HG02981 (cell line): ENCODE results near the gene BAD.
A peak's percentile ranks its signal among the peaks of the same experiment; 100 is the strongest.

Experiments used
- ATAC-seq: cut with Tn5 transposase; IDR thresholded peaks from one replicate; pipeline ENCODE4 v1.9.1; 2021; ENCODE audit warnings: mild to moderate bottlenecking, moderate library complexity; ENCODE audit not compliant: unreplicated experiment

BAD gene

DNA sequence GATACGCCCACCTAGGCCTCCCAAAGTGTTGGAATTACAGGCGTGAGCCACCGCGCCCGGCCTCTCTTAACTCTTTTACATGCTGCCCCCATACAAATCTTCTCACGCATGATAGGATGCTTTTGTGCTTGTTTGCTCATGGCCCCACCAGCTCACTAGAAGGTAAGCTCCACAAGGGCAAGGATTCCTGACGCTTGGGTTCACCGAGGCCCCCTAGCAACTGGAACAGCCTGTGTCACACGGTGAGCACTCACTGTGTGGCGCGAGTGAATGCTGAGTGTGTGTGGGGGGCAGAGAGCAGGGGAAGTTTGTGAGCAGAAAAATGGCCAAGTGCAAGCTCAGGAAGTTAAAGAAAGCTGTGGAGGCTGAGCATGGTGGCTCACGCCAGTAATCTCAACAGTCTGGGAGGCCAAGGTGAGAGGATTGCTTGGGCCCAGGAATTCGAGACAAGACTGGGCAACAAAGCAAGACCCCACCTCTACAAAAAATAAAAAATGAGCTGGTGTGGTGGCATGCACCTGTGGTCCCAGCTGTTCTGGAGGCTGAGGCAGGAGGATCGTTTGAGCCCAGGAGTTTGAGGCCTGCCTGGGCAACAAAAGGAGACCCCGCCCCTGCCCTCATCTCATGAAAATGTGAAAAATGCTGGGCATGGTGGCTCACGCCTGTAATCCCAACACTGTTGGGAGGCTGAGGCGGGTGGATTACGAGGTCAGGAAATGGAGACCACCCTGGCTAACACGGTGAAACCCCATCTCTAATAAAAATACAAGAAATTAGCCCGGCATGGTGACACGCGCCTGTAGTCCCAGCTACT lies 2.3 kb downstream of the BAD start:
- ATAC-seq: no peak

- ATAC-seq: no peak
Observed at GRCh38 chr11:64278576-64279190, 5.8 kb downstream of the BAD start.

- no peak for ATAC-seq
Observed at GRCh38 chr11:64276653-64277431, 7.6 kb downstream of the BAD start.

- no peak for ATAC-seq
Observed at GRCh38 chr11:64275841-64276240, 8.6 kb downstream of the BAD start.

DNA sequence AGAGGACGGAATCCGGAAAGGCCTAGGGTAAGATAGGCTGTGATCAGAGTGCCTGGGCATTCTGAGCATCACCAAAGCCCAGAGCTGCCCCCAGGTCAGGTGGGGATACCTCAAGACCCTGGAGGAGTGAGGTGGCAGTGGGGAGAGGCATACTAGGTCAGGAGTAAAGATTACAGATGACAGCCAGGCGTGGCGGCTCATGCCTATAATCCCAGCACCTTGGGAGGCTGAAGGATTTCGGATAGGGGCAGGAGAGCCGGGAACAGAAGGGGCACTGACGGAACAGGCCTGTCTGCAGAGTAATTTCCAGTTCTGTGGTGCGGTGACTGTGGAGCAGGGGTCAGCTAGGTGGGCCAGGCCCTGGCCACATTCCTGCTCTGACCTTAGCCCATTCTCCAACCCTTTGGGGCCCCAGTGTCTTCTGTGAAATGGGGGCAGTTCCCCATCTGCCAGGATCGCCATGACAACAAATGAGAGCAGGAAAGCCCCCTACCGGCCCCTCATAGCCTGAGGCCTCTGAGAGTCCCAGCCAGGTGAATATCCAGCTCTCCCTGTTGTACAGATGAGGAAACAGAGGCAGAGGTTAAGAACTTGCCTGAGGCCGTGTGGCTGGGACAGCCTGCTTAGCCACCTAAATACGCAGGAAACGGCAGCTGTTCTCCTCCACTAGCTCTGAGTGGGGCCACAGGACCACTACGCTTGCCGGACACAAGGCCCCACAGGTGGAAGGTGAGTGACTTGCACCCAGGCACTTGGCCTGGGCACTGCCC lies 9.2 kb downstream of the BAD start:
- no peak for ATAC-seq

DNA sequence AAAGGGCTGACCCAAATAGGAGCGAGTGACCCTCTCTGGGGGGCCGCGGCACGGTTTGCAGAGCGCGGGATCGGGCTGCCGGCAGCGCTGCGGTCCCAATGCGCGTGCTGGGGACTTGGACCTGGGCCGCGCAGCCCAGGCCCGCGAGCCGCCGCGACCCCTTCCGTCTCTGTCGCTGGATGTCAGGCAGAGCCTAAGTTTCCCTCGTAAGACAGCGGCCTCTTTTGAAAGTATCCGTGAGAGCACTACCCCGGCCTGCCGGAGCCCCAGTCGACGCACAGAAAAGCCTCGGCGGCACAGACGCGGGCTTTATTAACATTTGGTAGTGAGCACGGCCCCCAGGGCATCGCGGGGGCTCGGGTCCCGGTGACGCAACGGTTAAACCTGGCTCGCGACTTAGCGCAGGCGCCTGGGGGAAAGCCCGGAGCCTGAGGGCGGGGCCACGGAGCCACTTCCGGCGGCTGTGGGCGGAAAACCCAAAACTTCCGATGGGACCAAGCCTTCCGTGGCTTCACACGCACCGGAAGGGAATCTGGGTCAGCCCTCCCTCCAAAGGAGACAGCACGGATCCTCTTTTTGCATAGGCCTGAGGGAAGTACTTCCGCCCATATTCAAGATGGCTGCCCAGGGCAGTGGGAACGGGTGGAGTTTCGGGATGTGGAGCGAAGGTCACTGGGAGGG lies 14.8 kb downstream of the BAD start:
- ATAC-seq: peak; percentile 69

DNA sequence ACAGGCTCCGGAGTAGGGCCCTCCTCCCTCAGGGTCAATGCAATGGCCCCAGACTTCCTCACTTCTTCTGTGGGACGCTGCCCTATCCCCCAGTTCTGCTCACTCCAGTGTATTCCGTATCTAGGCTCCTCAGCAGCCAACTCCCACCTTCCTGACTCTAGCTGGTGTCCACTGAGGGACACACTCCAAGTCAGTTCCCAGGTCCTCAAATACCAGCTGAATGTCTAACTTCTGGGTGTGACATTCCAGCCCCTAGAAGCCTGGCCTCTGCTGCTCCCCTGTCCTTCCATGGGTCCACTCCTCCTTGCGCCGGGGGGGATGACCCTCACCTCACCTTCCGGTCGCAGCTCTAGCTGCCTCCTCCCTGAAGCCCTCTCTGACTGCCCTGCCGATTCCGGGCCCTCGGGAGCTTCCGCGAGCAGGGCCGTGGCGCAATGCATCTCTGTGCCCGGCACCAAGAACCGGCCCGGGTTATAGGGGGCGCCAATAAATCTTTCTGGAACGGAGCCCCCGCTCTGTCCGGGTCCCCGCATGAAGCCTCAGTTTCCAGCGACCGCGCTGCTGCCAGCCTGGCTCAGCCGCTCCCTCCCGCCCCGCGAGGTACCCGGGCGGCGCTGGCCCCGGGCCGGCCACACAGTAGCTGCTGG lies 15.4 kb downstream of the BAD start:
- peak; percentile 14 for ATAC-seq

DNA sequence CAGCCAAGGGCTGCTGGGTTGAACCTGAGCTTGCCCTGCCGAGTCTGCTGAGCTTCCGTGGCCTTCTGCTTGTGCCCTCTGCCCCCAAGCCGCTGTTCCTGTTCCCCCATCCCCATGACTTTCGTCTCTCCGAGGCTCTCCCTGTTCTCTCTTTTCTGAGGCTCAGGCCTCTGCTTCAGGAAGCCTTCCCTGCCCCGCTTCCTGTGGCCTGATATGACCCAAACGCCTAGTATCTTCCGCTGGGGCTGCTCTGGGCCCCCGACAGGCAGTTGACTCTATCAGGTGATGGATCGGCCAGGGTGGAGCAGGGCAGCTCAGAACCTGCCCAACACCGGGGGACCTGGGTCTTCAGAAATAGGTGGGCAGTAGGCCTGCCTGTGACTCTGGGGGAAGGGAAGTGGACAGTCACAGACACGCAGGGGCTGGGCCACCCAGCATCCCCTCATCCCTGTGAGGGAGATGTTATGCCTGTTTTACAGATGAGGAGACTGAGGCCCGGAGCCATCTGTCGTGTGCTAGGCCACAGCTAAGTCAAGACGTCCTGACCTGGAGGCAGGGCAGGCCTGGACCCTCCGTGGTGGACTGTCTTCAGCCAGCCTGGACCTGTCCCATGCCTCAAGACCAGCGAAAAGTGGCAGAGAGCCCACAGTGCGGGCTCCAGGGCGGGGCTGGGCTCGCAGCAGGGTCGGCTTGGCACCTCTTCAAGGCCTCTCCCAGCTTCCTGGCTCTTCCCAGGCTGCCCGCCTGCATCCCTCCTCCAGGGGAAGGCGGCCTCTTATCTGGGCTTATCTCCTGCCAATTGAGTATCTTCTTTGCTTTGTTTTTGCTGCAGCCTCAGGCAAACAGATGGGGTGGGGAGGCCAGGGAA lies 16.2 kb downstream of the BAD start:
- ATAC-seq: no peak

- ATAC-seq: no peak
Observed at GRCh38 chr11:64267207-64267945, 17.1 kb downstream of the BAD start.

- ATAC-seq: no peak
Observed at GRCh38 chr11:64266339-64266738, 18.1 kb downstream of the BAD start.

DNA sequence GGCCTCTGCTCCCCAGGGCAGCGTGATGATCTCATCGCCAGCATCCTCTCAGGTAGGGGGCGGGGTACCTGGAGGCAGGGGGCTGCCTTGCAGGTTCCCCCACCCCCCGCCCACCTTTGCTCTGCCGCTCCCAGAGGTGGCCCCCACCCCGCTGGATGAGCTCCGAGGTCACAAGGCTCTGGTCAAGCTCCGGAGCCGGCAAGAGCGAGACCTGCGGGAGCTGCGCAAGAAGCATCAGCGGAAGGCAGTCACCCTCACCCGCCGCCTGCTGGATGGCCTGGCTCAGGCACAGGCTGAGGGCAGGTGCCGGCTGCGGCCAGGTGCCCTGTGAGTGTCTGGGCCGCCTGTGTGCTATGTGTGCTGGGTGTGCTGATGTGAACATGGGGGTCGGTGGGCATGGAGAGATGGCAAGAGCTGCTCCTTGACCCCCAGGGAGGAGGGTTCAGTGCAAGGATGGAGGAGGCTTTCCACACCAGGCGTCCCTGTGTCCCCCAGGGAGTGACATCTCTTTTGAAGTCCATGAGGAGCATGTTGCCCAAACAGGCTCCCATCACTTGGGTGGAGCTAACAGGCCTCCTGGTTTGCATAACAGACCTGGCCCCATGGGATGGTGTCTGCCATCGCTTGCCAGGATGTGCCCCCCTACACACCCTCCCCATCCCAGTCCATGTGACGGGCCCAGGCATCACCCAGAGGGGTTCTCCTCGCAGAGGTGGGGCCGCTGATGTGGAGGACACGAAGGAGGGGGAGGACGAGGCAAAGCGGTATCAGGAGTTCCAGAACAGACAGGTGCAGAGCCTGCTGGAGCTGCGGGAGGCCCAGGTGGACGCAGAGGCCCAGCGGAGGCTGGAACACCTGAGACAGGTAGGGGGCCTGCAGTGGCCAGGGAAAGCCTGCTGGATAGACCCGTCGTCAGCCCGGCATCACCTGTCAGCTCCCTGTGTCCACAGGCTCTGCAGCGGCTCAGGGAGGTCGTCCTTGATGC lies 19.0 kb downstream of the BAD start:
- no peak for ATAC-seq

GRCh38 chr11:64264371-64264852 lies 20.1 kb downstream of the BAD start:
- ATAC-seq: no peak

DNA sequence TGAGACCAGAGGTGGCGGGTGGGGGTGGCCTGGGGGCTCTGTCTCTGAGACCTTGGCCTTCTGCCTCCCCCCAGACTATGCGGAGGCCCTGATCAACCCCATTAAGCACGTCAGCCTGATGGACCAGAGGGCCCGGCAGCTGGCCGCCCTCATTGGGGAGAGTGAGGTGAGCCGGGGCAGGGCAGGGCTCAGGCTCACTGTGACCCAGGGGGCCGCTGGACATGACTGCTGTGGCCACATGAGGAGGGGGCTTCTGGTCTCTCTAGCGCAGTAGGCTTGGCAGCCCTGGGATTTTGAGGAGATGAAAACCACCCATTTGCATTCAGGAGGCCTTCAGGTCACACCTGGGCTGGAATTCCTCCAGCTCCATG lies 20.5 kb downstream of the BAD start:
- ATAC-seq: no peak

GRCh38 chr11:64263021-64263946 lies 21.2 kb downstream of the BAD start:
- no peak for ATAC-seq

GRCh38 chr11:64262271-64263002 lies 22.0 kb downstream of the BAD start:
- no peak for ATAC-seq
